ENCODE measurements around the gene FAM168B.

The FAM168B gene

GRCh38 chr2:131022731-131023130 lies 70.5 kb downstream of the FAM168B start:
- Histone ChIP-seq H3K36me3 (replicated peaks) (no peaks in the 10 kb centered on the region), H3K27me3 (replicated peaks) (no peaks in the 10 kb centered on the region), H3K4me3 (ENCODE audit: low read depth, low read length) (no peak overlapping the region), H3K27ac (no peak overlapping the region)
- TF ChIP-seq, protein P1, sequence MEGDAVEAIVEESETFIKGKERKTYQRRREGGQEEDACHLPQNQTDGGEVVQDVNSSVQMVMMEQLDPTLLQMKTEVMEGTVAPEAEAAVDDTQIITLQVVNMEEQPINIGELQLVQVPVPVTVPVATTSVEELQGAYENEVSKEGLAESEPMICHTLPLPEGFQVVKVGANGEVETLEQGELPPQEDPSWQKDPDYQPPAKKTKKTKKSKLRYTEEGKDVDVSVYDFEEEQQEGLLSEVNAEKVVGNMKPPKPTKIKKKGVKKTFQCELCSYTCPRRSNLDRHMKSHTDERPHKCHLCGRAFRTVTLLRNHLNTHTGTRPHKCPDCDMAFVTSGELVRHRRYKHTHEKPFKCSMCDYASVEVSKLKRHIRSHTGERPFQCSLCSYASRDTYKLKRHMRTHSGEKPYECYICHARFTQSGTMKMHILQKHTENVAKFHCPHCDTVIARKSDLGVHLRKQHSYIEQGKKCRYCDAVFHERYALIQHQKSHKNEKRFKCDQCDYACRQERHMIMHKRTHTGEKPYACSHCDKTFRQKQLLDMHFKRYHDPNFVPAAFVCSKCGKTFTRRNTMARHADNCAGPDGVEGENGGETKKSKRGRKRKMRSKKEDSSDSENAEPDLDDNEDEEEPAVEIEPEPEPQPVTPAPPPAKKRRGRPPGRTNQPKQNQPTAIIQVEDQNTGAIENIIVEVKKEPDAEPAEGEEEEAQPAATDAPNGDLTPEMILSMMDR (IDR thresholded peaks at IDR 0.05; ENCODE audit: low read depth, low read length, missing control alignments) = no peak
- in situ Hi-C loops (cut with HindIII; ENCODE audit: low pct_ligation_motif_present, low sequenced_read_pairs) = no loop called here
- DNase-seq = no peak

DNA sequence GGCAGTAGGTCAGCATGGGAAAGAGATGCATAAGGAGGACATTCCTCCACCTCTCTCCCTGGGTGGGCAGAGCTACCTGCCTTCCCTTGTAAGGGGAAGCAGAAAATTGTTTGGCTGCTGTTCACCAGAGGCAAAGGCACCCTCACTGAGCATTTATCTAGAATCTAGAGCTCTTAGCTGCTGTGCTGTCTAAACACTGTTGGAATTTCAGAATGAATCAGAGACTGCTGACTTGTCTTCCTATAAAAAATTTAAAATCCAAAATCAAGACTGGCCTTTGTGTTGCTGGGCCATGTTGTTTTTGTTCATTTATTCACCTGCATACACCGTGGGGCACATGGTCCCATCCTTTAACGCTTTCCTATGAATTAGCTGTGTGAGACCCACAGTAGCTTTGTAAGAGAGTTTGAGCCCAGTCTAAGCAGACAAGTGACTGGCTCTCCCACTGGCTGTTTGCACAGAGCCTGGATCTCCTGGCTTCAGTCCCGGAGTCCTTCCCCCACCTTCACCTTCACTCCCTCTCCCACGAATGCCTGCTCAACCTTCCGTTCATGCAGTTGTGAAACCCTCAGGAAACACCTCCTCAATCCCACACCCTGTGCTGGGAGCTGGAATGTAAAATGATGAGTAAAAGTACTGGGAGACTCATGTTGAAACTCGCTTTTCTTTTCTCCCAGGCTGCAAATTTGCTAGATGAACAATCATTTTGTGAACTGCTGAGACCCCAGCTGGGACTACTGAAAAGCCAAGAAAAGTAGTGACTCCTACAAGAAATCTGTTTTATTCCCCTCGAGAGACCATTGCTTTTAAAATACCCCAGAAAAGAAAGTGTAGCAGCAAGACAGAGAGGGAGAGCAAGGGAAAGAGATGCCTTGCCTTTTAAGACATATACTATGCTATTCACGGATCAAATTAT lies 76.2 kb downstream of the FAM168B start:
- in situ Hi-C loops (cut with HindIII; ENCODE audit: low pct_ligation_motif_present, low sequenced_read_pairs) = no loop called here
- Histone ChIP-seq H3K36me3 (replicated peaks) (no peaks in the 10 kb centered on the region), H3K4me3 (ENCODE audit: low read depth, low read length) (no peak overlapping the region), H3K27me3 (replicated peaks) (no peaks in the 10 kb centered on the region), H3K27ac (peak overlapping the region; percentile 43)
- TF ChIP-seq, protein P1 (IDR thresholded peaks at IDR 0.05; ENCODE audit: low read depth, low read length, missing control alignments) = no peak
- peak; percentile 35 for DNase-seq

- Histone ChIP-seq H3K36me3 (replicated peaks) (no peaks in the 10 kb centered on the region), H3K4me3 (ENCODE audit: low read depth, low read length) (no peak overlapping the region), H3K27me3 (replicated peaks) (no peaks in the 10 kb centered on the region), H3K27ac (no peak overlapping the region)
- in situ Hi-C loops (cut with HindIII; ENCODE audit: low pct_ligation_motif_present, low sequenced_read_pairs) = no loop called here
- no peak for DNase-seq
- TF ChIP-seq, protein P1 (IDR thresholded peaks at IDR 0.05; ENCODE audit: low read depth, low read length, missing control alignments) = no peak
These were observed 77.5 kb downstream of the FAM168B start for GRCh38 chr2:131015764-131016163.

DNA sequence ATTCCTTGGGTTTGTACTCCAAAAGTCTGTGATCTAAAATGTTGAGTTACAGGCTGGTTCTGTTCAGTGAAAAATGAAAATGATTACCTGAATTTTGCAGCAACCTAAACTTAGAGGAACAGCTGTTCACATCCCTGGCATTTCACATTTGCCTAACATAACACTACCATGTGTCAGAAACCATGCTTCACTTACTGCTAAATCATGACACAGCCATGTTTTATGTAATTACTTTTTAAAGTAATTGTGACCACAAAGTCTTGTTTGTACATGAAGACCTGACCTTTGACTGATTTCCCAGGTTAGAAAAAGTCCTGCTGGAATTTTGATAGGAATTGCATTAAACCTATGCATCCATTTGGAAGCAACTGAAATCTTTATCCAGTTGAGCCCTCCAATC lies 79.1 kb downstream of the FAM168B start:
- TF ChIP-seq, protein P1 (IDR thresholded peaks at IDR 0.05; ENCODE audit: low read depth, low read length, missing control alignments) = no peak
- DNase-seq = no peak
- in situ Hi-C loops (cut with HindIII; ENCODE audit: low pct_ligation_motif_present, low sequenced_read_pairs) = no loop called here
- Histone ChIP-seq H3K27ac (no peak overlapping the region), H3K4me3 (ENCODE audit: low read depth, low read length) (no peak overlapping the region), H3K27me3 (replicated peaks) (no peaks in the 10 kb centered on the region), H3K36me3 (replicated peaks) (no peaks in the 10 kb centered on the region)

DNA sequence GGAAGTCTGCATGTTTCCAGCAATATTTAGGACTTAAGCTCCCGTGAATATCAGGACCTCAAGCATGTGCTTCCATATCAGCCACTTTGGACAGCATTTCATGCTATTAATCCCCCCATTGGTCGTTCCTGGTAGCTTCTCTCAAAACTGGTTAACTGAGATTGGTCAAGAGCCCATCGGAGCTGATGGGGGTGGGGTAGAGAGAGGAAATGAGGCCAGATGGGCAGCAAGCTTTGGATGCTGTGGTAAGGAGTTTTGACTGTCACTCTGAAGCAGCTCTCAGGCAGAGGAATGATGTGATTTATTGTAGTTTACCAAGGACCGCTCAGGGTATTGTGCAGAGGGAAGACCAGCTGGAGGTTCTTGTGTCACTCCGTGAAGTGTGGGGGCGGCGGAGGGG lies 81.8 kb downstream of the FAM168B start:
- DNase-seq = no peak
- no peaks in the 10 kb centered on the region for H3K27me3 ChIP-seq (replicated peaks)
- TF ChIP-seq, protein P1 (IDR thresholded peaks at IDR 0.05; ENCODE audit: low read depth, low read length, missing control alignments) = no peak
- in situ Hi-C loops (cut with HindIII; ENCODE audit: low pct_ligation_motif_present, low sequenced_read_pairs) = no loop called here
- H3K36me3 ChIP-seq (replicated peaks) = no peaks in the 10 kb centered on the region
- H3K27ac ChIP-seq = no peak overlapping the region
- no peak overlapping the region for H3K4me3 ChIP-seq (ENCODE audit: low read depth, low read length)
